H1 (cell line): ENCODE measurements around the gene BCL2L11. TPM values are rescaled to one million over a fixed set of nuclear protein-coding genes. Genes with fewer than 3 reads are reported as not detected.

Experiments used
- CTCF ChIA-PET: fragments of 300-600 bp; sonication (Branson Sonifier 250); formaldehyde crosslinking; loops from one replicate; lab custom pipeline; 2021; ENCODE audit not compliant: partially characterized antibody; lab: Charles Lee
- POLR2A ChIA-PET: fragments of 300-600 bp; sonication (Branson Sonifier 250); formaldehyde crosslinking; loops from one replicate; lab custom pipeline; 2021; ENCODE audit warnings: inconsistent platforms; ENCODE audit not compliant: partially characterized antibody; lab: Charles Lee
- DNase-seq, 2 experiments: peaks; one replicate each; pipeline versions ENCODE4 v3.0.0 to v3.0.0-alpha.2; 2010 to 2022; ENCODE audit warnings: low spot score in 2 of 2, low read depth in 1 of 2, mixed read lengths in 1 of 2
- FAIRE-seq: peaks from 2 replicates; lab custom pipeline; 2011; peaks lifted over from hg19 to GRCh38; lab: Jason Lieb, UNC
- H2AFZ ChIP-seq: 2 replicates; pipeline ENCODE4 v1.8.1; 2012; ENCODE audit warnings: low read length, inconsistent platforms
- H2AK5ac ChIP-seq: 2 replicates; pipeline ENCODE4 v1.6.1; 2013; ENCODE audit warnings: low read depth, low read length
- H2BK120ac ChIP-seq: replicated peaks from 2 replicates; pipeline ENCODE3; 2013; ENCODE audit warnings: low read depth, low read length, inconsistent platforms
- H2BK12ac ChIP-seq: 2 replicates; pipeline ENCODE4 v1.6.1; 2013; ENCODE audit warnings: low read depth, low read length
- H2BK15ac ChIP-seq: 2 replicates; pipeline ENCODE4 v1.6.1; 2013; ENCODE audit warnings: low read length
- H2BK20ac ChIP-seq: 2 replicates; pipeline ENCODE4 v1.6.1; 2013; ENCODE audit warnings: low read length
- H2BK5ac ChIP-seq: 2 replicates; pipeline ENCODE4 v1.6.1; 2013; ENCODE audit warnings: low read depth, low read length
- H3K14ac ChIP-seq: 2 replicates; pipeline ENCODE4 v1.6.1; 2013; ENCODE audit warnings: inconsistent platforms; ENCODE audit not compliant: insufficient read length
- H3K18ac ChIP-seq: 2 replicates; pipeline ENCODE4 v1.6.1; 2013; ENCODE audit warnings: low read length; ENCODE audit errors: extremely low read depth
- H3K23ac ChIP-seq: 2 replicates; pipeline ENCODE4 v1.6.1; 2013; ENCODE audit warnings: inconsistent platforms; ENCODE audit not compliant: insufficient read length
- H3K23me2 ChIP-seq: 2 replicates; pipeline ENCODE4 v1.6.1; 2013; ENCODE audit warnings: low read depth, low read length
- H3K27ac ChIP-seq: 2 replicates; pipeline ENCODE4 v1.6.1; 2011; ENCODE audit warnings: low read depth, low read length, inconsistent platforms
- H3K27me3 ChIP-seq, 4 experiments: replicated peaks in 1 of 4; 1 replicate in 1 of 4; 2 replicates in 3 of 4; pipeline versions ENCODE4 v1.6.1 to v1.8.1; 2011 to 2013; ENCODE audit warnings: low read length in 3 of 4, mild to moderate bottlenecking in 3 of 4, inconsistent platforms in 2 of 4, mixed read lengths in 2 of 4, moderate library complexity in 1 of 4; ENCODE audit not compliant: control insufficient read depth in 3 of 4, insufficient read depth in 3 of 4; ENCODE audit errors: extremely low read depth in 1 of 4
- H3K36me3 ChIP-seq, 4 experiments: 2 replicates each; pipeline versions ENCODE4 v1.6.1 to v1.8.1; 2011 to 2013; ENCODE audit warnings: mild to moderate bottlenecking in 4 of 4, low read length in 3 of 4, moderate library complexity in 2 of 4, control low read depth in 1 of 4, inconsistent platforms in 1 of 4; ENCODE audit not compliant: insufficient read depth in 4 of 4, control insufficient read depth in 2 of 4
- H3K4ac ChIP-seq: replicated peaks from 2 replicates; pipeline ENCODE3; 2013; ENCODE audit warnings: low read length, low read depth, mixed read lengths, inconsistent platforms; ENCODE audit not compliant: insufficient read length
- H3K4me1 ChIP-seq, 4 experiments: replicated peaks in 1 of 4; 1 replicate in 1 of 4; 2 replicates in 3 of 4; pipeline versions ENCODE4 v1.6.1 to v1.8.1; 2011 to 2013; ENCODE audit warnings: low read length in 3 of 4, inconsistent platforms in 2 of 4, mixed read lengths in 1 of 4; ENCODE audit not compliant: insufficient read depth in 4 of 4, control insufficient read depth in 3 of 4
- H3K4me2 ChIP-seq, 2 experiments: 2 replicates each; pipeline versions ENCODE4 v1.6.1 to v1.8.1; 2011 to 2013; ENCODE audit warnings: low read depth in 2 of 2, low read length in 2 of 2, control low read depth in 1 of 2, inconsistent platforms in 1 of 2, mild to moderate bottlenecking in 1 of 2; ENCODE audit not compliant: insufficient read depth in 1 of 2
- H3K4me3 ChIP-seq, 4 experiments: fragments of 200-600, 300-600 bp in 1 of 4; sonication (generic), shearing (Covaris generic), sonication (Bioruptor Twin) in 1 of 4; 2 replicates each; pipeline versions ENCODE4 v1.5.1 to v1.8.1; 2011 to 2016; ENCODE audit warnings: low read length in 4 of 4, low read depth in 3 of 4, control low read depth in 2 of 4, inconsistent platforms in 2 of 4, mild to moderate bottlenecking in 2 of 4, mixed read lengths in 1 of 4, moderate library complexity in 1 of 4; ENCODE audit not compliant: insufficient read depth in 2 of 4; ENCODE audit errors: extremely low read depth in 1 of 4
- H3K56ac ChIP-seq: replicated peaks from 2 replicates; pipeline ENCODE3; 2013; ENCODE audit warnings: low read depth, mild to moderate bottlenecking, mixed read lengths, low read length, inconsistent platforms; ENCODE audit not compliant: insufficient read length
- H3K79me1 ChIP-seq: 2 replicates; pipeline ENCODE4 v1.6.1; 2013; ENCODE audit warnings: low read depth, low read length, control low read depth
- H3K79me2 ChIP-seq, 2 experiments: 2 replicates each; pipeline versions ENCODE4 v1.6.1 to v1.8.1; 2012 to 2013; ENCODE audit warnings: low read length in 2 of 2, mild to moderate bottlenecking in 2 of 2, inconsistent platforms in 1 of 2; ENCODE audit not compliant: insufficient read depth in 2 of 2, control insufficient read depth in 1 of 2
- H3K9ac ChIP-seq, 4 experiments: replicated peaks in 1 of 4; 1 replicate in 1 of 4; 2 replicates in 3 of 4; pipeline versions ENCODE4 v1.6.1 to v1.8.1; 2011 to 2013; ENCODE audit warnings: low read depth in 3 of 4, low read length in 3 of 4, control low read depth in 2 of 4, mild to moderate bottlenecking in 2 of 4, moderate library complexity in 2 of 4, inconsistent platforms in 1 of 4; ENCODE audit errors: extremely low read depth in 1 of 4
- H3K9me3 ChIP-seq, 2 experiments: 2 replicates each; pipeline versions ENCODE4 v1.6.1 to v1.8.1; 2012 to 2013; ENCODE audit warnings: mild to moderate bottlenecking in 2 of 2, moderate library complexity in 2 of 2, control low read depth in 1 of 2, inconsistent platforms in 1 of 2, low read depth in 1 of 2, low read length in 1 of 2, mixed read lengths in 1 of 2; ENCODE audit not compliant: insufficient read depth in 2 of 2
- H4K20me1 ChIP-seq, 2 experiments: replicated peaks in 1 of 2; 2 replicates each; pipeline versions ENCODE3 to v1.8.1; 2011 to 2013; ENCODE audit warnings: inconsistent platforms in 2 of 2, low read length in 2 of 2, mild to moderate bottlenecking in 1 of 2; ENCODE audit not compliant: insufficient read depth in 2 of 2, control insufficient read depth in 1 of 2
- H4K5ac ChIP-seq: 2 replicates; pipeline ENCODE4 v1.6.1; 2013; ENCODE audit warnings: low read length, low read depth, mixed read lengths, inconsistent platforms; ENCODE audit not compliant: insufficient read length
- H4K8ac ChIP-seq: 2 replicates; pipeline ENCODE4 v1.8.0; 2013; ENCODE audit warnings: mild to moderate bottlenecking, moderate library complexity, low read length, inconsistent platforms; ENCODE audit not compliant: insufficient read depth; ENCODE audit errors: extremely low read depth
- H4K91ac ChIP-seq: replicated peaks from 2 replicates; pipeline ENCODE3; 2013; ENCODE audit warnings: low read length, mixed read lengths, inconsistent platforms; ENCODE audit not compliant: insufficient read length
- CHD2 ChIP-seq: IDR thresholded peaks from 2 replicates; pipeline ENCODE4 v1.6.1; 2012; ENCODE audit warnings: low read length, improper control_type of control experiment
- E2F6 ChIP-seq: IDR thresholded peaks from 2 replicates; pipeline ENCODE4 v1.6.1; 2012; ENCODE audit warnings: inconsistent platforms
- MAFK ChIP-seq: IDR thresholded peaks from 2 replicates; pipeline ENCODE4 v1.6.1; 2012; ENCODE audit warnings: low read depth, mild to moderate bottlenecking, improper control_type of control experiment, low read length
- POLR2AphosphoS5 ChIP-seq: IDR thresholded peaks from 2 replicates; pipeline ENCODE4 v1.6.1; 2011; ENCODE audit warnings: low read depth, low read length
- SIN3A ChIP-seq, 2 experiments: IDR thresholded peaks in 1 of 2; conservative IDR thresholded peaks in 1 of 2; 2 replicates each; pipeline ENCODE4 v1.6.1; 2011 to 2012; ENCODE audit warnings: low read length in 2 of 2, improper control_type of control experiment in 1 of 2, low read depth in 1 of 2, mild to moderate bottlenecking in 1 of 2
- SP1 ChIP-seq: IDR thresholded peaks from 2 replicates; pipeline ENCODE4 v1.6.1; 2011; ENCODE audit warnings: low read depth, low read length
- SP4 ChIP-seq: IDR thresholded peaks from 2 replicates; pipeline ENCODE4 v1.6.1; 2012; ENCODE audit warnings: low read length, inconsistent platforms
- SUZ12 ChIP-seq: fragments of 200-600 bp; sonication (generic); IDR thresholded peaks from 2 replicates; pipeline ENCODE4 v1.6.1; 2012; ENCODE audit warnings: mild to moderate bottlenecking, inconsistent platforms, low read length, moderate library complexity, mixed read lengths
- TAF7 ChIP-seq: optimal IDR thresholded peaks from 2 replicates; pipeline ENCODE3; 2011; ENCODE audit warnings: low read depth, mild to moderate bottlenecking, inconsistent platforms, low read length, moderate library complexity, borderline replicate concordance
- TBP ChIP-seq: IDR thresholded peaks from 2 replicates; pipeline ENCODE4 v1.6.1; 2011; ENCODE audit warnings: low read depth, low read length, improper control_type of control experiment
- YY1 ChIP-seq: IDR thresholded peaks from 2 replicates; pipeline ENCODE4 v1.6.1; 2011; ENCODE audit warnings: low read depth, mild to moderate bottlenecking, low read length
- WGBS, 2 experiments: shearing (Covaris generic) in 1 of 2; methylation state at CpG; one replicate each; pipeline versions ENCODE4 v1.1.6 to v1.1.7; 2013 to 2015; ENCODE audit warnings: low lambda C conversion rate in 2 of 2, mixed read lengths in 2 of 2, inconsistent platforms in 1 of 2, low coverage in 1 of 2, missing lambda C conversion rate in 1 of 2; ENCODE audit not compliant: insufficient replicate concordance in 2 of 2, insufficient coverage in 1 of 2, insufficient read length in 1 of 2; ENCODE audit errors: extremely low coverage in 1 of 2, missing lambda C conversion rate in 1 of 2; 5-methylcytosine and 5-hydroxymethylcytosine counted together
- polyA plus RNA-seq, 7 experiments: library from polyadenylated mRNA; depleted of rRNA in 3 of 7; stranded (reverse) in 5 of 7; unstranded in 2 of 7; fragments of >200 nt in 5 of 7; fragments of 200-250 nt in 2 of 7; gene quantifications; 1 replicate in 5 of 7; 2 replicates in 1 of 7; 4 replicates in 1 of 7; pipeline versions ENCODE4 v1.2.1 to v1.2.3, GENCODE V29; 2011 to 2013; ENCODE audit warnings: missing spikeins in 2 of 7, mixed read lengths in 2 of 7
- total RNA-seq: library from RNA; stranded (reverse); fragmentation: NEBNext Ultra II Directional; extraction: Animal tissue kit (Norgen Biotek cat#: 25700); gene quantifications from 2 replicates; pipeline ENCODE4 v1.2.1, GENCODE V29; 2021

Gene BCL2L11
- total and polyA plus RNA-seq, 2 of the 8 experiments (the other 6 are each of a cell fraction or from before 2014, with no cell fraction given): 7.5 to 22.9 TPM

- Histone ChIP-seq H2BK12ac (0 out of 2 replicates have a peak overlapping the region, but pooled peaks have one; percentile 27), H3K9me3 (no peaks in the 10 kb centered on the region), H2BK5ac (no peak overlapping the region), H3K36me3 (peaks cover 6 to 31% (median 13%) of the 10 kb centered on the region in 4 experiments), H3K56ac (no peak overlapping the region), H3K23ac (no peak overlapping the region), H3K27ac (no peak overlapping the region), H4K8ac (peak overlapping the region; percentile 90; the same call in 1 of the 2 replicates), H2BK20ac (no peak overlapping the region), H4K91ac (no peak overlapping the region), H3K4ac (no peak overlapping the region), H3K18ac (no peak overlapping the region; the same call in 1 of the 2 replicates), H3K4me2 (peak overlapping the region; percentile 87 to 95), H3K27me3 (peaks cover 17 to 44% (median 37%) of the 10 kb centered on the region in 4 experiments; a peak in 6 of 7 replicates), H3K4me3 (peak overlapping the region; percentile 74 to 93 (median 82)), H3K79me1 (no peaks in the 10 kb centered on the region; the same call in 1 of the 2 replicates), H4K20me1 (peaks cover 7 to 10% of the 10 kb centered on the region in 2 experiments), H3K4me1 (peaks cover 0 to 27% (median 14%) of the 10 kb centered on the region in 4 experiments; a peak in 5 of 7 replicates), H3K79me2 (peaks cover 0 to 39% of the 10 kb centered on the region in 2 experiments; a peak in 2 of 4 replicates), H3K9ac (peak overlapping the region; percentile 68 to 76 (median 73); a peak in 6 of 7 replicates), H2AFZ (no peak overlapping the region), H2AK5ac (no peak overlapping the region), H3K14ac (no peak overlapping the region), H2BK120ac (no peak overlapping the region), H2BK15ac (no peak overlapping the region), H4K5ac (no peak overlapping the region), H3K23me2 (peaks cover 46% of the 10 kb centered on the region)
- 1% methylated on average over 82 of the region's 93 CpGs; no CpG with 5 or more reads in 1 of the 2 experiments for WGBS, 2 experiments
- CTCF ChIA-PET: no interaction called here
- POLR2A ChIA-PET: interaction anchor here (1.3 to 2.0 kb wide), 7 partner anchors 11 to 46 kb away, joined by 3 to 8 read pairs (median 5); no protein-coding TSS in a partner anchor
- no peak for FAIRE-seq
- peak in 1 of 2 experiments; percentile 90 for DNase-seq
- 0 out of 2 replicates have a peak, but pooled peaks have one; percentile 25 for TF ChIP-seq SP1
- TF ChIP-seq TBP: peak; percentile 60; the same call in 1 of the 2 replicates
- no peak for TF ChIP-seq MAFK
- TF ChIP-seq SP4: no peak
- no peak; the same call in 1 of the 2 replicates for TF ChIP-seq CHD2
- TF ChIP-seq POLR2AphosphoS5: peak; percentile 34; the same call in 1 of the 2 replicates
- TF ChIP-seq SIN3A (conservative IDR thresholded peaks at IDR 0.05 in 1 of 2, IDR thresholded peaks at IDR 0.05 in 1 of 2; ENCODE audit: low read depth in 1 of 2, low read length in 2 of 2): no peak; a peak in 1 of 4 replicates
- TF ChIP-seq YY1: no peak
- peak; percentile 71 for TF ChIP-seq E2F6
- TF ChIP-seq SUZ12: peak; percentile 53; the same call in 1 of the 2 replicates
- peak; percentile 46 for TF ChIP-seq TAF7
Measured at GRCh38 chr2:111121828-111122630, 1.3 kb downstream of the BCL2L11 start.
